Endothelial cell (in vitro differentiated cells): ENCODE data around the gene AFG1L. TPM values are rescaled to one million over a fixed set of nuclear protein-coding genes. Genes with fewer than 3 reads are reported as not detected.
"Not testable (repeated sequence)": the region's sequence is repeated elsewhere in the genome, so short reads cannot be mapped to it uniquely, and the experiment has no call there.

Experiments used
- DNase-seq: peaks from one replicate; pipeline ENCODE4 v3.0.0; 2021; ENCODE audit warnings: low spot score
- H3K27ac Mint-ChIP-seq: one replicate; pipeline ENCODE4 v1.8.0; 2021; ENCODE audit warnings: mixed read lengths, inconsistent platforms; ENCODE audit not compliant: unreplicated experiment
- H3K27me3 Mint-ChIP-seq: one replicate; pipeline ENCODE4 v1.8.0; 2021; ENCODE audit warnings: mild to moderate bottlenecking, moderate library complexity, mixed read lengths, inconsistent platforms; ENCODE audit not compliant: unreplicated experiment
- H3K36me3 Mint-ChIP-seq: one replicate; pipeline ENCODE4 v1.8.0; 2021; ENCODE audit warnings: mild to moderate bottlenecking, low read depth, mixed read lengths, inconsistent platforms; ENCODE audit not compliant: unreplicated experiment
- H3K4me1 Mint-ChIP-seq: one replicate; pipeline ENCODE4 v1.8.0; 2021; ENCODE audit warnings: mild to moderate bottlenecking, mixed read lengths, inconsistent platforms; ENCODE audit not compliant: unreplicated experiment
- H3K4me3 Mint-ChIP-seq: one replicate; pipeline ENCODE4 v1.8.0; 2021; ENCODE audit warnings: mild to moderate bottlenecking, mixed read lengths, inconsistent platforms; ENCODE audit not compliant: unreplicated experiment
- H3K9me3 Mint-ChIP-seq: one replicate; pipeline ENCODE4 v1.8.0; 2021; ENCODE audit warnings: mixed read lengths, inconsistent platforms; ENCODE audit not compliant: unreplicated experiment
- CTCF ChIP-seq: fragments of 200-600 bp; sonication (generic); IDR thresholded peaks from one replicate; pipeline ENCODE4 v1.5.0; 2021; ENCODE audit warnings: antibody characterized with exemption; ENCODE audit not compliant: unreplicated experiment
- total RNA-seq: library from RNA; stranded (reverse); fragmentation: NEBNext Ultra II Directional; extraction: Animal tissue kit (Norgen Biotek cat#: 25700); gene quantifications from one replicate; pipeline ENCODE4 v1.2.1, GENCODE V29; 2021; ENCODE audit not compliant: unreplicated experiment

Gene AFG1L
- total RNA-seq, 1 donor from 2014 or later = 5.7 TPM

- H3K27ac Mint-ChIP-seq = no peak overlapping the region
- no peaks in the 10 kb centered on the region for H3K27me3 Mint-ChIP-seq
- no peak overlapping the region for H3K4me3 Mint-ChIP-seq
- no peaks in the 10 kb centered on the region for H3K36me3 Mint-ChIP-seq
- no peak for DNase-seq
- no peaks in the 10 kb centered on the region for H3K9me3 Mint-ChIP-seq
- H3K4me1 Mint-ChIP-seq = no peaks in the 10 kb centered on the region
- TF ChIP-seq CTCF = no peak
These were observed 73.7 kb downstream of the AFG1L start for GRCh38 chr6:108368431-108369030.

- H3K27ac Mint-ChIP-seq = no peak overlapping the region
- H3K36me3 Mint-ChIP-seq = peaks cover 4% of the 10 kb centered on the region
- no peaks in the 10 kb centered on the region for H3K9me3 Mint-ChIP-seq
These were observed 86.0 kb downstream of the AFG1L start for GRCh38 chr6:108380876-108381275.

GRCh38 chr6:108383981-108384380 is 89.1 kb downstream of the AFG1L start:
- Mint-ChIP-seq H3K9me3 (no peaks in the 10 kb centered on the region), H3K27me3 (no peaks in the 10 kb centered on the region), H3K27ac (peak overlapping the region; percentile 65), H3K36me3 (peaks cover 4% of the 10 kb centered on the region), H3K4me1 (peaks cover 11% of the 10 kb centered on the region), H3K4me3 (no peak overlapping the region)
- no peak for TF ChIP-seq CTCF
- no peak for DNase-seq

More at GRCh38 chr6:108380876-108381275, 86.0 kb downstream of the AFG1L start:
- no peak for TF ChIP-seq CTCF
- Mint-ChIP-seq H3K4me3 (no peak overlapping the region), H3K27me3 (no peaks in the 10 kb centered on the region), H3K4me1 (peaks cover 11% of the 10 kb centered on the region)
- no peak for DNase-seq

- DNase-seq, H3K27me3 Mint-ChIP-seq, H3K9me3 Mint-ChIP-seq, H3K27ac Mint-ChIP-seq, H3K36me3 Mint-ChIP-seq, H3K4me1 Mint-ChIP-seq, H3K4me3 Mint-ChIP-seq: not testable (repeated sequence)
These were observed 94.3 kb downstream of the AFG1L start for GRCh38 chr6:108389190-108389589.

GRCh38 chr6:108395297-108395696 is 100.4 kb downstream of the AFG1L start:
- Mint-ChIP-seq H3K36me3 (no peaks in the 10 kb centered on the region), H3K27me3 (no peaks in the 10 kb centered on the region), H3K9me3 (no peaks in the 10 kb centered on the region), H3K4me3 (no peak overlapping the region), H3K27ac (no peak overlapping the region), H3K4me1 (no peaks in the 10 kb centered on the region)
- DNase-seq = no peak
- no peak for TF ChIP-seq CTCF
